ENCODE results near the gene CD63.
A peak's percentile ranks its signal among the peaks of the same experiment; 100 is the strongest.

The CD63 gene

DNA sequence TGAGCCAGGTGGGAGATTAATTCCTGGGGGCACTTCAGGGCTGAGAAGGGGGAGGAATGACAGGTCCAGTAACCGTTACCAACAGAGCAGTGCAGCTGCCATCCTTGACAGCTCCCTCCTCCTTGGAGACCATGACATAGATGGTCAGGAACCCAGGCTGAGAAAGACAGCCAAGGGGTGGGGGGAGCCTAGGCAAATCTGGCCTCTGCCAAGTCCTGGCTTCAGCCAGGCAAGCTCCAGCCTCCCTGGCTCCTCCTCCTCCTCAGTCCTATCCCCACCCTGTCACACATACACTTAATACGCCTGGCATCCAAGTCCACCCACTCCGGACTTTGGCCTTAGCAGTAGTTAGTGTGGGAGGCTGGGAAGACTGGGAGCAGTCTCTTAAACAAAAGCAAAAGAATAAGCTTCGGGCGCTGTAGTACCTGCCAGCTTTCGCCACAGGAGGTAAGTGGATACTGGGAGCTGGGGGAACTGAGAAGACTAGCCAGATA is 8.7 kb downstream of the CD63 start, which contains the start of gene RDH5:
Gene RDH5, plus strand, starts transcription at position 323 of the 494 bp plus-strand sequence. CDS start 792 bp downstream, outside the sequence.
- no peak for DNase-seq

DNA sequence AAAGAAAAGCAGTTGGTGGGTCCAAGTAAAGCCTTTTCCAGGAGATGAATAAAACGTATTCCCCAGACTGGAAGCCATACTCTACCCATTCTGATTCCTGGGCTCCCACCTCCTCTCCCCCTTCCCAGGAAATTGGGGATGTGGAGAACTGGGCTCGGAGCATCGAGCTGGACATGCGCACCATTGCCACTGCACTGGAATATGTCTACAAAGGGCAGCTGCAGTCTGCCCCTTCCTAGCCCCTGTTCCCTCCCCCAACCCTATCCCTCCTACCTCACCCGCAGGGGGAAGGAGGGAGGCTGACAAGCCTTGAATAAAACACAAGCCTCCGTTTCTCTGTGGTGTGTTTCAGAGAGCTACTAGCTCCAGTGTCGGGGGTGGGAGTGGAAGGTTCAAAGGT is 9.4 kb downstream of the CD63 start:
- no peak for DNase-seq

DNA sequence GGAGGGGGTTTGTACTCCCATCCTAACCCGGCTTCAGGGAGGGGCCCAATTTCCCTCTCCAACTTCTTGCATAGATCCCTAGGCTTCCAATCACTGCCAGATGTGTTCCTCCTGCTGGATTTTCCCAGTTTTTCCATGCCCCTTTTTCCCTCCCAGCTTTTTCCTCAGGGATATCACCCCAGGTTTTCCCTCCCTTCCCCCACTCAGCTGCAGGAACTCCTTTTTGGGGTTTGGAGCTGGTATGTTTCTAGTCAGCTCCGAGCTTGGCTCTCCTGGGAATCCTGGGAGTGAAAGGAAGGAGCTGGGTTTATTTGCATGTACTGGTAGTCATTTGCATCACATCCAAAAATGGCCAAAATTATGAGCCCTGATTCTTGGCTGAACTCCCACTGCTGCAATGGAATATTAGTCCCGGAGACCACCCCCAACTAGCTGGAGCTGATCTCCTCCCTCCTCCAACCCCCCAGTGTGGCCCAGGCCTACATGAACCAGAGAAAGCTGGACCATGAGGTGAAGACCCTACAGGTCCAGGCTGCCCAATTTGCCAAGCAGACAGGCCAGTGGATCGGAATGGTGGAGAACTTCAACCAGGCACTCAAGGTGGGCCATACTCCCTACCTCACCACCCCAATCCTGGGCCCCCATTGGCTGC is 10.1 kb downstream of the CD63 start:
- DNase-seq = no peak

GRCh38 chr12:55718015-55718414 is 10.8 kb downstream of the CD63 start:
- no peak for DNase-seq

DNA sequence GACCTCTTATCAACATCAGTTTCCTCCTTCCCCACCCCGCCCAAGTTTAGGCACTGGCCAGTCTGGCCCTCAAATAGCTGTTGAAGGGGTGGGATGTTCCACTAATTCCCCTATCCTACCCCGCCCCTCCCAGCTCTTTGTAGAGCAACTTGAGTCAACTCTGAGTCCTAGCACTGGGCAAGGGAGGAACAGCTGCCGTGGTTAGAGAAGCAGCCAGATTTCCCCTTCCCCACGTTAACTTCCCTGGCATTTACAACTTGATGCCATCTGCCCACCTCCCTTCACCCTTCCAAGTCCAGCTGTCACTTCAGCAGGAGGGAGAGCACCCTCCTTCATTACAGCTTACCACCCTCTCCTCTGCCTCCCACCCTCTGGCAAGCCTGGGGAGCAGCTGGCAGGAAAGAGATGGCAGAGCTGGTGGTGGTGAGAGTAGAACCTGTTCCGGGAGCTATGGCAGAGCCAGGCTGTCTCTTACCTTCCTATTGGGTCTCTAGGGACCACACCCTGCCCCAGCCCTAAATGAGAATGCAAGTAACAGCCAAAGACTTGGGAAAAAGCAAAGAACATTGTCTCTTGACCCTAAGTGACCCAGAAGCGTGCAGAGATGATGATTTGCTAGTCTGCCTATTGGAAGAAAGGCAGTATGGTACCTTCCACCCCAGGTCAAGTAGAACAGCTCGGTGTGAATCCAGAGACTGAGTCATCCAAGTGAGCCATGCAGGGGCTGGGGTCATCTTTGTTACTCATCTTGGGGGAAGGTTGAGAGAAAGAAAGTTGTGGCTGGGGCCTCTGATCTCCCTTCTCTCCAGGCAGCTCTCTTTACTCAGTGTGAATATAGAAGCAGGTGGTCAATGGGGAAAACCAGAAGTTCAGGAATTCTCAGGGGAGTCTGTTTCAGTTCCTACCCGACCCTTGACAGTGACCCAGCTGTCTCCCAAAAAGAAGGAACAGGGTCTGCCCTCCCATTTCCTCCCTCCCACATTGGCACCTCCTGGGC is 11.5 kb downstream of the CD63 start:
- DNase-seq = no peak

DNA sequence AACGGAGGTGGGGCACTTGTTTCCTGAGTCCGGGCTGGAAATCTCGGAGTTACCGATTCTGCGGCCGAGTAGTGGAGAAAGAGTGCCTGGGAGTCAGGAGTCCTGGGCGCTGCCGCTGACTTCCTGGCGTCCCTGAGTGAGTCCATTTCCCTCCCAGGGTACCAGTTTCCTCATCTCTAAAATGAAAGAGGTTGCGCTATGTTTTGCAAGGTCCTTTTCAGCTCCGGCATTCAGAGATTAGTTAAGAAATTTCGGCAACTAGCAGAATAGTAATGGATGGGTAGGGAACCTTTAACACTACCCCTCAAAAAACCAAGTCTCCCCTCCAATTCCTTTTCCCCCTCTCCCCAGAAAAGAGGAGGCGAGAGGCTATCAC is 12.2 kb downstream of the CD63 start:
- no peak for DNase-seq

DNA sequence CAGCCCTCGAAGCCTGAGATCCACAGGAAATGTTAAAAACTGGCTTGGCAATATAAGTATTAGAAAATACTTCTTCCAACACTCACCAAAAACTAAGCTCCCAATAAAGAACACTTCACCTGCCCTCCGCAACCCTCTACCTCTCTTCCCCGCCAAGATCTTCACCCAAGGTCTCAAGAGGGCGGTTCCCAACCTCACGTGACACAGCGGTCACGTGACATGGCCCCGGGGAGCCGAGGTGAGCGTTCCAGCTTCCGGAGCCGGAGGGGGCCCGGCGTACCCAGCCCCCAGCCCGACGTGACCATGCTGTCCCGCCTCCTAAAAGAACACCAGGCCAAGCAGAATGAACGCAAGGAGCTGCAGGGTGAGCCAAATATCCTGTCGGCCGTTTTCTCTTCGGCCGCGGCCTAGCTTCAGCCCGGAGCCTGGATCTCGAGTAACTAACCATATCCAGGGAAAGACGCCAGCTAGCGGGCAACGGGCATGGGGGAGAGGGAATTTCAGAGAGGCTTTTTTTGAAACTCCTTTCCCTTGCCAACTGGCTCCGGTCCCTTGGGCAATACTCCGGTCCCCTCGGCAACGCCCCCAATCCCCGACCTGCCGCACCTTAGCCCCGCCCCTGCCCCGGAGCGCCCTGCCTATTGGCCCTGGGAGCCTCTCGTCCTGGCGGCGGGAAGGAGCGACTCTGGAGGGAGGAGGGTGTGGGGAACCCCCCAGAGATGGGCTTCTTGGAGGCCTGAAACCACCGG is 12.8 kb downstream of the CD63 start, which contains the start of gene BLOC1S1:
Gene BLOC1S1, plus strand, starts transcription at position 214 of the 749 bp plus-strand sequence. Its CDS starts 6 bp downstream, at position 220.
- peak; percentile 93 for DNase-seq

GRCh38 chr12:55715169-55715764 is 13.5 kb downstream of the CD63 start:
- DNase-seq = no peak

DNA sequence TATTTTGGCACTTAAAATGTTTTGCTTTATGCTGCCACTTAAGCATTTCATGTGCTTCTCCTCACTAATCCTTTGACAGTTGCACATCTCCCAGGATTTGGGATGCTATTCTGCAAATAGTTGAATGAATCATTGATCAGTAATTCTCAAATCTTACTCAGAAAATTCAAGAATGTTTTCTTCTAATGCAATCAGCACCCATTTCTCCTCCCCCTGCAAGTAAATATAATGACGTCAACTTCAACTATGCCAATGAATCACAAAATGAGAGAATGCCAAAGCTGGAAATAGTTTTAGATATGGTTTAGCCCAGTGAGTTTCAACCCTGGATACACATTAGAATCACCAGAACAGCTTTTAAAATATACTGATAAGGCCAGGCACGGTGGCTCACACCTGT is 15.1 kb downstream of the CD63 start:
- DNase-seq = no peak

DNA sequence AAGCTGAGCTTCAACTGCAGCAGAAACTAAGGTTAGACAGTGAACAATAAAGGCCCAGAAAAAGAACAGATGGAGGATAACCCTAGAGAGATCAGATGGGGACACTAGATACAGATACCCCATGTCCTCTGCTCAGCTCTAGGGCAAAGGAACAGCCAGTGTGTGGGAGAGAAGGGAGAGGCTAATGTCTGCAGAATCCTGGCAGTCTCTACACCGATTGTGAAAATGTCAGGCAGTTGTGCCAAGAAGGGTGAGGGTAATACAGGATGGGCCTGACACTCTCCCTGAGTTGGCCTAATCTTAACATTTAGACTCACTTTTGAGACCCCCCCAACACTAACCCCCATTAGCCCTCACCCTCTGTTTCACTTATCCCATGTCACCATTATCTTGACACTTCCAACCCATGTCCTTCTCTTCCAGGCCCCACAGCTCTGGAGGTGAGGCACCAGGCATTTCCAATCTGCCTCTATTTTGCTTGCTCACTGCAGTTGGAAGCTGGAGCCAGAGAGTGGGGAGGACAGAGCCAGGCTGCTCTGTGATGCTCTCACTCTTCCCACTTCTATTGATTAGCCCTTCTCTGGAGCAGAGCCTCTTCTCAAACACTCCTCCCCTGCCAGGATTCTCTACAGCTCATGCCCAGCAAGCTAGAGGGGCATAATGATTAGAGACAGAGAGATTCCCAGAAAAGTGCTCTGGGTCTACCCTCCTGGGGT is 16.0 kb downstream of the CD63 start:
- DNase-seq = no peak

- DNase-seq = no peak
Observed at GRCh38 chr12:55711786-55712553, 16.8 kb downstream of the CD63 start.

DNA sequence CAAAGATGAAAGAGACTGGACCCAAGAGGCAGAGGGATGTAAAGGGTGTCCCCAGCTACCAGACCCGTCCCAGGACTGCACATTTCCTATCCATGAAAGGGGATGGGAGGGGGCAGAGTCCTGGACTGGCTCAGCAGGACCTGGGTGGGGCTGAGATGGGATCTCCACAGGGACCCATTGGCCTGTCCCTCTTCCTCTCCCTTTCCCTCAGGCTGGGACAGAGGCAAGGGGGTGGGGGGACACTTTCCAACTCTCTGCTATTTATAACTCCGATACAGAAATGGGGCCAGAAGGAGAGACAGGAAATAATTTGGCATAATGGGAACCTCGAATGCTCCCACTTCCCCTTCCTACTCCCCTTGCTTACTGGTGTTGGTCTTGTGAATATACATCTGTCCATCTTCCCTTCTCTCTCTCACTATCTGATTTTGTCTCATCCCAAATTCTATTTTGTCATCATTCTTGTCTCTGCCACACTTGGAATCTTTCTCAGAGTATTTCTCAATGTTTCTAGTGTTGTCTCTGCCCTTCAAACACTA is 20.0 kb downstream of the CD63 start:
- no peak for DNase-seq

GRCh38 chr12:55707841-55708694 is 20.7 kb downstream of the CD63 start, which contains the start of gene ITGA7:
TSS of gene ITGA7 (minus strand) at chr12:55707904. CDS start at chr12:55707682, 222 bp downstream.
- peak; percentile 53 for DNase-seq

GRCh38 chr12:55707219-55707671 is 21.6 kb downstream of the CD63 start:
- DNase-seq = no peak

GRCh38 chr12:55706568-55707218 is 22.1 kb downstream of the CD63 start:
- no peak for DNase-seq

GRCh38 chr12:55705782-55706402 is 22.9 kb downstream of the CD63 start:
- no peak for DNase-seq

DNA sequence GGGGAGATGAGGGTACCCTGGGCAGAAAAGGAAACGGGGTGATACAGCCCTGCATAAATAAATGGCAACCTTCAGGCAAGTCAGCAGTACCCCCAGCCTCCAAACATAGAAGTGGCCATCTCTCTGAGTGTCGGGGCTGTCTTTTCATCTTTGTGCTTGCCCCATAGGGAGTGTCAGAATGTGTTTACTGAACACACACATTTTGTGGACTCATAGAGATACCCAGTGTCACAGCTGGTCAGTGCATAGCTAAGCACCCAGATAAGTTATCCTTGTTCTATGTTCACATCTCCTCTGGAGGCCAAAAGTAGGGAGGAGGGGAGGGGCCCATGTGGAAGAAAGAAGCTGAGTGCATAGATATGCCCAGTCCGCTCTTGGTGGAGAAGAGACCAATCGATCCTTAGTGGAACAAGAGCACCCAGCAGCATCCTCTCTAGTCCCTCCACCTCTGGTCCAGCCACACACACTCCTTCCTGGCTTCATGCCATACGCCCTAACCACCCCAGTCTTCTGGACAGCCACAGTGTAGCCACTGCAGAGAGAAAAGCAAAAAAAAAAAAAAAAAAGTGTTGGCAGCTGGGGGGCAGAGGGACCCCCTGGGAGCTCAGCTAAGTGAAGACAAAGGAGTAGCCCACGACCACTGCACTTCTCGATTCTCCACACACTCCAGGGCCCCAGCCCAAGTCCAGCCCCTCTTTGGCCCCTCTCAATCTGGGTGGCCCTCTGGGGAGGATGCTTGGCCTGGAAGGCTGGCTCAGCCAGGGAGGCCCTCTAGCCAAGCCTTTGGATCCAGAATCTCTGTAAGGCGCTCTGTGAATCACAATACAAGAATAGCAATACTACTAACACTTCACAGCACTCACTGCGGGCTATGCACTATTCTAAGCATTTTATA is 23.7 kb downstream of the CD63 start:
- DNase-seq = no peak

All from COR-L47 (cell line).